Measurements from ENCODE around the gene ABCC3.
A peak's percentile ranks its signal among the peaks of the same experiment; 100 is the strongest.

Gene ABCC3

DNA sequence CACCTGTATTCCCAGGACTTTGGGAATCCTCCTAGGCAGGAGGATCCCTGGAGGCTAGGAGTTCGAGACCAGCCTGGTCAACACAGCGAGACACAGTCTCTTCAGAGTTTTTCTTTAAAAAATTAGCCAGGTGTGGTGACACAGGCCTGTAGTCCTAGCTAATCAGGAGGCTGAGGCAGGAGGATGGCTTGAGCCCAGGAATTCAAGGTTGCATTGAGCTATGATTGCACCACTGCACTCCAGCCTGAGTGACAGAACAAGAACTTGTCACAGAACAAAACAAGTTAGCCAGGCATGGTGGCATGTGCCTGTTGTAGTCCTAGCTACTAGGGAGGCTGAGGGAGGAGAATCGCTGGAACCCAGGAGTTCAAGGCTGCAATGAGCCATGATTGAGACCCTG lies 48.3 kb downstream of the ABCC3 start:
- TF ChIP-seq, protein P1, sequence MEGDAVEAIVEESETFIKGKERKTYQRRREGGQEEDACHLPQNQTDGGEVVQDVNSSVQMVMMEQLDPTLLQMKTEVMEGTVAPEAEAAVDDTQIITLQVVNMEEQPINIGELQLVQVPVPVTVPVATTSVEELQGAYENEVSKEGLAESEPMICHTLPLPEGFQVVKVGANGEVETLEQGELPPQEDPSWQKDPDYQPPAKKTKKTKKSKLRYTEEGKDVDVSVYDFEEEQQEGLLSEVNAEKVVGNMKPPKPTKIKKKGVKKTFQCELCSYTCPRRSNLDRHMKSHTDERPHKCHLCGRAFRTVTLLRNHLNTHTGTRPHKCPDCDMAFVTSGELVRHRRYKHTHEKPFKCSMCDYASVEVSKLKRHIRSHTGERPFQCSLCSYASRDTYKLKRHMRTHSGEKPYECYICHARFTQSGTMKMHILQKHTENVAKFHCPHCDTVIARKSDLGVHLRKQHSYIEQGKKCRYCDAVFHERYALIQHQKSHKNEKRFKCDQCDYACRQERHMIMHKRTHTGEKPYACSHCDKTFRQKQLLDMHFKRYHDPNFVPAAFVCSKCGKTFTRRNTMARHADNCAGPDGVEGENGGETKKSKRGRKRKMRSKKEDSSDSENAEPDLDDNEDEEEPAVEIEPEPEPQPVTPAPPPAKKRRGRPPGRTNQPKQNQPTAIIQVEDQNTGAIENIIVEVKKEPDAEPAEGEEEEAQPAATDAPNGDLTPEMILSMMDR (IDR thresholded peaks at IDR 0.05; ENCODE audit: borderline replicate concordance, control extremely low read depth, extremely low read depth, insufficient read depth, missing control alignments) = no peak
- in situ Hi-C loops (cut with MboI; ENCODE audit: low sequenced_read_pairs, unreplicated experiment) = no loop called here
- no peak for DNase-seq (ENCODE audit: low spot score)

DNA sequence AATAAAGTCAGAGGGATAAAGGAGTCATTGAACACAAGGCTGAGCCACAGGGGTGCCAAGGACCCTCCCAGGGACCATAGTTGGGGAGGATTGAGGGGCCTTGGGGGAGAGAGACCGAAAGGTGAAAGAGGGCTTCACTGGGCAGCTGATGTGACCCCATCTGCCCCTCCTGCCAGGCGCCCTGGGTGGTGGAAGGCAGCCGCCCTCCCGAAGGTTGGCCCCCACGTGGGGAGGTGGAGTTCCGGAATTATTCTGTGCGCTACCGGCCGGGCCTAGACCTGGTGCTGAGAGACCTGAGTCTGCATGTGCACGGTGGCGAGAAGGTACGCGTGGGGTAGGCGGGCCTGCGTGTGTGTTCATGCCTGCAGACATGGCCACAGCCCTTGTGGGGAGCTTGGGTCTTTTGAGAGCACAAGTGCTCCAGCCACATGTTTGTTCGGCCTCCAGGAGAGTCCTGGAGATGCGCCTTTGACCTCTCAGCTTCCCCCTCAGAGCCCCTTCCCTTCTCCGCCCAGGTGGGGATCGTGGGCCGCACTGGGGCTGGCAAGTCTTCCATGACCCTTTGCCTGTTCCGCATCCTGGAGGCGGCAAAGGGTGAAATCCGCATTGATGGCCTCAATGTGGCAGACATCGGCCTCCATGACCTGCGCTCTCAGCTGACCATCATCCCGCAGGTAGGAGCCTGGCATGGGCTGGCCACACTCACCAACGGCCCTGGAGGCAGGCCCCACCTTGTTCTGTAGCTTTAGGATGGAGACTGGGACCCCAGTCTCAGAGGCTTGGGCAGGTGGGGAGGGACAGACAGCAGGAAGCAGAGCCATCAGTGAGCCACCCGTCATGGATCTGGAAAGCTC lies 49.0 kb downstream of the ABCC3 start:
- DNase-seq (ENCODE audit: low spot score) = peak; percentile 20
- TF ChIP-seq, protein P1 (IDR thresholded peaks at IDR 0.05; ENCODE audit: borderline replicate concordance, control extremely low read depth, extremely low read depth, insufficient read depth, missing control alignments) = no peak
- in situ Hi-C loops (cut with MboI; ENCODE audit: low sequenced_read_pairs, unreplicated experiment) = no loop called here

DNA sequence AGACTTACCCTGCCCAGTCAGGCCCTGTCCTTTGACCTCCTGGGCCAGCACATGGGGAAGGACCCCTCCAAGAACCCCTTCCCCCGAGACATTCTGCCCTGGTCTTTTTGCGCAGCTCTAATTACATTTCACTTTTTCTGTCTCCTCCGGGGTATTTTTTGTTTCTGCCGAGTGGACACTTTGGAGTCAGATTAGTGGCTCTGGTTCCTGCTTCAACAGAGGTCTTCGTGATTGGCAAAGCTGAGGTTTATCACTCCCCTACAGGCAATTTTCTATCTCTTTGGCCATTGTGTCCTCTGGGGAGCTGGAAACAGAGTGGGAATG lies 49.6 kb downstream of the ABCC3 start:
- no peak for DNase-seq (ENCODE audit: low spot score)
- in situ Hi-C loops (cut with MboI; ENCODE audit: low sequenced_read_pairs, unreplicated experiment) = no loop called here
- TF ChIP-seq, protein P1 (IDR thresholded peaks at IDR 0.05; ENCODE audit: borderline replicate concordance, control extremely low read depth, extremely low read depth, insufficient read depth, missing control alignments) = no peak

DNA sequence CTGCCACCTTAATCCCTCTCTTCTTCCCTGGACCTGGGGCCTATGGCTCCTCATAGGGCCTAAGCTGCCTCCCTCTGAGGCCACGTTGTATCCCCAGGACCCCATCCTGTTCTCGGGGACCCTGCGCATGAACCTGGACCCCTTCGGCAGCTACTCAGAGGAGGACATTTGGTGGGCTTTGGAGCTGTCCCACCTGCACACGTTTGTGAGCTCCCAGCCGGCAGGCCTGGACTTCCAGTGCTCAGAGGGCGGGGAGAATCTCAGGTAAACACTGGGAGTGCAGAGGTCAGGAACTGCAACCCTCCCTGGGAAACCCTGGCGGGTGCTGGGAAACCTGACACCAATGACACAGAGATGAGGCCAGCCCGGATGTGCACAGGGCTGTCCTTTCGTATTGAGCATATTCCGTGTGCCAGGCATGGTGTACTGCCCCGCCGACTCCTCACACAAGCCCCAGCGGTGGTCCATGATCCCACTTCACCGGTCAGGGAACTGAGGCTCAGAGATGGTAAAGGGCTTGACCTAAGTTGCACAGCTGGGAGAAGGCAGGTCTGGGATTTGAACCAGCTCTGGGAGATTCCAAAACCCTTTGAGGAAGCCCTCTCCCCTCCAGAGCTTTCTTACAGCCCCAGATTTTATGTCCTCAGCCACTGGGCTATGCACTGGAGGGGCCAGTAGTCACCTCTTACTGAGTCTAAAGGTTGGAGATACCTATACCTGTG lies 50.1 kb downstream of the ABCC3 start:
- in situ Hi-C loops (cut with MboI; ENCODE audit: low sequenced_read_pairs, unreplicated experiment) = no loop called here

DNA sequence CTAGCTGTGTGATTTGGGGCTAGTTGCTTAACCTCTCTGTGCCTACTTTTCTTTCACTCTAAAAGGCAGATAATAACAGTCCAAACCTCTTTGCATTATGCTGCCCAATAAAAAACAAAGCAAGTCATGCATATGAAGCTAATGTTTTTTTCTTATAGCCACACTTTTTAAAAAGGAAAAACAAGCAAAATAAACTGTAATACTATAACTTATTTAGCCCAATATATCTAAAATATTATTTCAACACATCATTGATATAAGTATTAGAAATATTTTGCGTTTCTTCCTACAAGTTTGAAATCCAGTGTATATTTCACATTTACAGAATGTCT lies 50.6 kb downstream of the ABCC3 start:
- in situ Hi-C loops (cut with MboI; ENCODE audit: low sequenced_read_pairs, unreplicated experiment) = no loop called here
- no peak for DNase-seq (ENCODE audit: low spot score)
- TF ChIP-seq, protein P1 (IDR thresholded peaks at IDR 0.05; ENCODE audit: borderline replicate concordance, control extremely low read depth, extremely low read depth, insufficient read depth, missing control alignments) = no peak

More for the DNA sequence above, 50.1 kb downstream of the ABCC3 start:
- peak; percentile 18 for DNase-seq (ENCODE audit: low spot score)
- TF ChIP-seq, protein P1 (IDR thresholded peaks at IDR 0.05; ENCODE audit: borderline replicate concordance, control extremely low read depth, extremely low read depth, insufficient read depth, missing control alignments) = no peak

DNA sequence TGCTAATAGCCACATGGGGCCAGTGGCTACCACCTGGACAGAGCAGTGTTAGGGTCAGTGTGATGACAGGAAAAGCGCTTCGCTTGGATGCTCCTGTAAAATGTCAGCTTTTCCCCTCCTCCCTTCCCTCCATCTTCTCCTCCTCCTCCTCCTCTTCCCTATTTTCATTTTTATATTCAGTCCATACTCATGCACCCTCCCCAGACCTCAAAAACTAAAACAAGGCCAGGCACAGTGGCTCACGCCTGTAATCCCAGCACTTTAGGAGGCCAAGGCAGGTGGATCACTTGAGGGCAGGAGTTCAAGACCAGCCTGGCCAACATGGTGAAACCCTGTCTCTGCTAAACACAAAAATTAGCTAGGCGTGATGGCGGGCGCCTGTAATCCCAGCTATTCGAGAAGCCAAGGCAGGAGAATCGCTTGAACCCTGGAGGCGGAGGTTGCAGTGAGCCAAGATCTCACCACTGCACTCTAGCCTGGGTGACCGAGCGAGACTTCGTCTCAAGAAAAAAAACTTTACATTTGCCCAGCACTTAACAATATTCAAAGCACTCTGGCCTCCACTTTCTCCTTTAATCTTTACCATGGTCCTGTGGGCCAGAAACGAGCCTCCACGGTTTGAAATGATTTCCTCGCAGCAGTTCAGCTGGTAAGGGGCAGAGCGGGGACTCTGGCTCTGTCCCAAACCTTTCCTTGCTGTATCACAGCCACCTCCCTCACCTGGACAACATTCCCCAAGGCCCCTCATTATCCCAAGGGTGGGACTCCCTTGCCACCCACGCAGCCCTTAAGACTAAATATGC lies 51.2 kb downstream of the ABCC3 start:
- DNase-seq (ENCODE audit: low spot score) = no peak
- in situ Hi-C loops (cut with MboI; ENCODE audit: low sequenced_read_pairs, unreplicated experiment) = no loop called here
- TF ChIP-seq, protein P1 (IDR thresholded peaks at IDR 0.05; ENCODE audit: borderline replicate concordance, control extremely low read depth, extremely low read depth, insufficient read depth, missing control alignments) = no peak
